ENCODE results near the gene PPP1R37. TPM values are rescaled to one million over a fixed set of nuclear protein-coding genes. Genes with fewer than 3 reads are reported as not detected.

Gene PPP1R37
- total RNA-seq, 1 experiment from 2014 or later: 33.6 TPM

GRCh38 chr19:45056831-45057230, 36.1 kb upstream of the PPP1R37 start:
- no peak overlapping the region for H2AFZ ChIP-seq (ENCODE audit: low read length)
- H2BK12ac ChIP-seq (ENCODE audit: insufficient read length, low read depth, low read length): no peak overlapping the region
- H3K23ac ChIP-seq (ENCODE audit: insufficient read length, low read depth, low read length): no peak overlapping the region
- no peaks in the 10 kb centered on the region for H3K9me3 ChIP-seq (ENCODE audit: control insufficient read depth, low read depth, low read length)
- no peak overlapping the region for H2BK5ac ChIP-seq (ENCODE audit: insufficient read length, low read length)
- H3K14ac ChIP-seq (ENCODE audit: insufficient read depth, low read length): no peak overlapping the region
- Mint-ChIP-seq H3K27me3 (ENCODE audit: low read depth) (no peaks in the 10 kb centered on the region), H3K36me3 (ENCODE audit: insufficient read depth in 1 of 3, low read depth in 3 of 3) (peaks cover 50 to 87% (median 87%) of the 10 kb centered on the region in 3 experiments), H3K9me3 (no peaks in the 10 kb centered on the region), H3K4me3 (no peak overlapping the region), H3K4me1 (peaks cover 5 to 6% of the 10 kb centered on the region in 2 experiments; a peak in 3 of 4 replicates), H3K27ac (no peak overlapping the region)
- H2AK5ac ChIP-seq (ENCODE audit: insufficient read length, low read length): no peak overlapping the region
- no peaks in the 10 kb centered on the region for H3K4me1 ChIP-seq (ENCODE audit: insufficient read depth, low read length)
- no peak overlapping the region for H3K18ac ChIP-seq (ENCODE audit: insufficient read length, low read depth, low read length)
- no peak overlapping the region for H3K4ac ChIP-seq (ENCODE audit: low read depth, low read length)
- no peak for TF ChIP-seq CTCF (conservative IDR thresholded peaks at IDR 0.05)
- no peaks in the 10 kb centered on the region for H3K27me3 ChIP-seq (ENCODE audit: insufficient read depth, low read length)
- no peak overlapping the region for H2BK20ac ChIP-seq (ENCODE audit: low read depth, low read length, poor library complexity, severe bottlenecking)
- WGBS (ENCODE audit: extremely low coverage, insufficient read length, low lambda C conversion rate): no CpG with 5 or more reads among the region's 8 CpGs
- H3T11ph ChIP-seq (ENCODE audit: low read length): no peak overlapping the region
- no peak overlapping the region for H3K56ac ChIP-seq (ENCODE audit: insufficient read length, low read depth, low read length)
- no peak overlapping the region for H4K8ac ChIP-seq (replicated peaks; ENCODE audit: insufficient read length, low read depth, low read length)
- H3K4me2 ChIP-seq (ENCODE audit: insufficient read depth, insufficient read length, low read length): no peak overlapping the region
- no peaks in the 10 kb centered on the region for H3K79me1 ChIP-seq (ENCODE audit: insufficient read depth, low read depth, low read length, poor library complexity, severe bottlenecking)
- no peak overlapping the region for H3K27ac ChIP-seq (ENCODE audit: insufficient read length, low read depth, low read length)
- no peaks in the 10 kb centered on the region for H4K20me1 ChIP-seq (ENCODE audit: control insufficient read depth, insufficient read depth, insufficient read length)
- H3K23me2 ChIP-seq (ENCODE audit: insufficient read length, low read depth, low read length, poor library complexity, severe bottlenecking): no peaks in the 10 kb centered on the region
- no peak overlapping the region for H2BK120ac ChIP-seq (ENCODE audit: low read depth, low read length, poor library complexity, severe bottlenecking)
- no peak for DNase-seq
- H4K5ac ChIP-seq (ENCODE audit: insufficient read length, low read depth, low read length): no peak overlapping the region
- no peak overlapping the region for H2BK15ac ChIP-seq (ENCODE audit: low read depth, low read length)
- H4K91ac ChIP-seq (ENCODE audit: insufficient read length, low read depth, low read length): no peak overlapping the region
- H3K79me2 ChIP-seq (ENCODE audit: insufficient read depth, low read length): no peaks in the 10 kb centered on the region
- no peak overlapping the region for H3K9ac ChIP-seq (ENCODE audit: extremely low read depth, insufficient read length, low read length)

All from H9 (cell line).